A549 (cell line): Measurements from ENCODE around the gene MFAP4.

Experiments
- BCL3 ChIP-seq: fragments of >200 bp; sonication (Bioruptor Twin); formaldehyde crosslinking; IDR thresholded peaks from 3 replicates; pipeline ENCODE4 v1.6.1; 2016
- BHLHE40 ChIP-seq: IDR thresholded peaks from 2 replicates; pipeline ENCODE4 v1.6.1; 2012; ENCODE audit warnings: low read depth, low read length, inconsistent platforms
- CTCF ChIP-seq: fragments of >200 bp; sonication (Bioruptor Twin); formaldehyde crosslinking; IDR thresholded peaks from 3 replicates; pipeline ENCODE4 v1.5.1; 2016
- EP300 ChIP-seq, 2 experiments: fragments of >200 bp; sonication (Bioruptor Twin); formaldehyde crosslinking; IDR thresholded peaks; 2 replicates in 1 of 2; 3 replicates in 1 of 2; pipeline ENCODE4 v1.6.1; 2016 to 2017
- FOSB ChIP-seq: fragments of 250-450 bp; sonication (Bioruptor Pico); IDR thresholded peaks from 2 replicates; pipeline ENCODE4 v1.5.0; 2020; ENCODE audit warnings: mild to moderate bottlenecking, moderate library complexity
- HMGXB4 ChIP-seq: fragments of 250-450 bp; sonication (Bioruptor Pico); IDR thresholded peaks from 2 replicates; pipeline ENCODE4 v1.5.0; 2021; ENCODE audit warnings: mild to moderate bottlenecking, moderate library complexity, borderline replicate concordance

- TF ChIP-seq HMGXB4 (CRISPR knock-in tag), result no peak
- no peak for TF ChIP-seq CTCF
- no peak for TF ChIP-seq BHLHE40
- TF ChIP-seq EP300 (IDR thresholded peaks at IDR 0.05), result no peak
- no peak for TF ChIP-seq BCL3
- no peak for TF ChIP-seq FOSB
These were observed 50.9 kb downstream of the MFAP4 start for GRCh38 chr17:19335951-19336631.
